Smooth muscle cell (in vitro differentiated cells): ENCODE results near the gene PHACTR1. TPM values are rescaled to one million over a fixed set of nuclear protein-coding genes. Genes with fewer than 3 reads are reported as not detected.

Experiments
- DNase-seq: peaks from one replicate; lab custom pipeline; 2025; ENCODE audit not compliant: unreplicated experiment; lab: John Stamatoyannopoulos, UW
- H2AFZ ChIP-seq: fragments of 200-600 bp; sonication (generic); 2 replicates; pipeline ENCODE4 v1.6.0; 2016; ENCODE audit warnings: antibody characterized with exemption, low read depth, mild to moderate bottlenecking
- H3F3A ChIP-seq: fragments of 200-600 bp; sonication (generic); 2 replicates; pipeline ENCODE4 v1.6.0; 2017; ENCODE audit warnings: antibody characterized with exemption, low read depth
- H3K27ac ChIP-seq: fragments of 200-600 bp; sonication (generic); 2 replicates; pipeline ENCODE4 v1.5.1; 2016; ENCODE audit warnings: low read depth, mild to moderate bottlenecking
- H3K27me3 ChIP-seq: fragments of 200-600 bp; sonication (generic); 2 replicates; pipeline ENCODE4 v1.6.1; 2016; ENCODE audit warnings: low read depth, mild to moderate bottlenecking
- H3K36me3 ChIP-seq: fragments of 200-600 bp; sonication (generic); 2 replicates; pipeline ENCODE4 v1.5.1; 2016; ENCODE audit warnings: low read depth
- H3K4me1 ChIP-seq: fragments of 200-600 bp; sonication (generic); 2 replicates; pipeline ENCODE4 v1.5.1; 2016; ENCODE audit warnings: low read depth
- H3K4me2 ChIP-seq: fragments of 200-600 bp; sonication (generic); 2 replicates; pipeline ENCODE4 v1.6.0; 2016; ENCODE audit warnings: mild to moderate bottlenecking
- H3K4me3 ChIP-seq: fragments of 200-600 bp; sonication (generic); 2 replicates; pipeline ENCODE4 v1.5.1; 2016; ENCODE audit warnings: mild to moderate bottlenecking
- H3K79me2 ChIP-seq: fragments of 200-600 bp; sonication (generic); 2 replicates; pipeline ENCODE4 v1.6.0; 2016; ENCODE audit warnings: low read depth, mild to moderate bottlenecking
- H3K9ac ChIP-seq: fragments of 200-600 bp; sonication (generic); 2 replicates; pipeline ENCODE4 v1.6.0; 2016; ENCODE audit warnings: low read depth
- H3K9me3 ChIP-seq: fragments of 200-600 bp; sonication (generic); replicated peaks from 2 replicates; pipeline ENCODE4 v1.5.1; 2016; ENCODE audit warnings: low read depth
- H4K20me1 ChIP-seq: fragments of 200-600 bp; sonication (generic); 2 replicates; pipeline ENCODE4 v1.6.0; 2016; ENCODE audit warnings: low read depth
- WGBS: methylation state at CpG from one replicate; pipeline ENCODE4 v1.1.7; 2016; ENCODE audit warnings: low lambda C conversion rate; 5-methylcytosine and 5-hydroxymethylcytosine counted together
- polyA plus RNA-seq: library from polyadenylated mRNA; unstranded; fragments of >200 nt; fragmentation: Nextera tagmentation; extraction: Ambion mirVana; gene quantifications from 2 replicates; pipeline ENCODE4 v1.2.1, GENCODE V29; 2016
- total RNA-seq: library from RNA; depleted of rRNA; stranded (reverse); fragments of >200 nt; gene quantifications from 2 replicates; pipeline ENCODE4 v1.2.3, GENCODE V29; 2014
- TF ChIP-seq, protein P1 (sequence below): fragments of 200-600 bp; sonication (generic); IDR thresholded peaks from 2 replicates; pipeline ENCODE4 v1.5.1; 2017; ENCODE audit warnings: borderline replicate concordance, mild to moderate bottlenecking, antibody characterized with exemption; ENCODE audit not compliant: insufficient read depth, poor library complexity, severe bottlenecking

PHACTR1 gene
- total and polyA plus RNA-seq, 2 experiments from 2014 or later = 0.09 to 0.67 TPM

GRCh38 chr6:13139119-13139518 lies 422.6 kb downstream of the PHACTR1 start:
- Histone ChIP-seq H3K4me3 (no peak overlapping the region), H4K20me1 (no peaks in the 10 kb centered on the region), H3K9me3 (no peaks in the 10 kb centered on the region), H3K36me3 (no peaks in the 10 kb centered on the region), H2AFZ (no peak overlapping the region), H3K9ac (no peak overlapping the region), H3K79me2 (no peaks in the 10 kb centered on the region), H3K4me1 (no peaks in the 10 kb centered on the region), H3K4me2 (no peak overlapping the region), H3K27ac (no peak overlapping the region), H3F3A (no peaks in the 10 kb centered on the region), H3K27me3 (no peaks in the 10 kb centered on the region)
- WGBS = 98% methylated on average over 2 of the region's 2 CpGs
- DNase-seq = no peak
- TF ChIP-seq, protein P1, sequence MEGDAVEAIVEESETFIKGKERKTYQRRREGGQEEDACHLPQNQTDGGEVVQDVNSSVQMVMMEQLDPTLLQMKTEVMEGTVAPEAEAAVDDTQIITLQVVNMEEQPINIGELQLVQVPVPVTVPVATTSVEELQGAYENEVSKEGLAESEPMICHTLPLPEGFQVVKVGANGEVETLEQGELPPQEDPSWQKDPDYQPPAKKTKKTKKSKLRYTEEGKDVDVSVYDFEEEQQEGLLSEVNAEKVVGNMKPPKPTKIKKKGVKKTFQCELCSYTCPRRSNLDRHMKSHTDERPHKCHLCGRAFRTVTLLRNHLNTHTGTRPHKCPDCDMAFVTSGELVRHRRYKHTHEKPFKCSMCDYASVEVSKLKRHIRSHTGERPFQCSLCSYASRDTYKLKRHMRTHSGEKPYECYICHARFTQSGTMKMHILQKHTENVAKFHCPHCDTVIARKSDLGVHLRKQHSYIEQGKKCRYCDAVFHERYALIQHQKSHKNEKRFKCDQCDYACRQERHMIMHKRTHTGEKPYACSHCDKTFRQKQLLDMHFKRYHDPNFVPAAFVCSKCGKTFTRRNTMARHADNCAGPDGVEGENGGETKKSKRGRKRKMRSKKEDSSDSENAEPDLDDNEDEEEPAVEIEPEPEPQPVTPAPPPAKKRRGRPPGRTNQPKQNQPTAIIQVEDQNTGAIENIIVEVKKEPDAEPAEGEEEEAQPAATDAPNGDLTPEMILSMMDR = no peak

- Histone ChIP-seq H3K27ac (no peak overlapping the region), H3K4me2 (no peak overlapping the region), H3K4me1 (no peaks in the 10 kb centered on the region), H3K79me2 (no peaks in the 10 kb centered on the region), H3K4me3 (no peak overlapping the region), H3K9ac (no peak overlapping the region), H3K27me3 (no peaks in the 10 kb centered on the region), H2AFZ (no peak overlapping the region), H3K9me3 (no peaks in the 10 kb centered on the region), H4K20me1 (no peaks in the 10 kb centered on the region), H3F3A (no peaks in the 10 kb centered on the region), H3K36me3 (no peaks in the 10 kb centered on the region)
- TF ChIP-seq, protein P1 = no peak
- no peak for DNase-seq
- WGBS = 100% methylated on average over 1 of the region's 1 CpG
Measured at GRCh38 chr6:13140980-13141379, 424.4 kb downstream of the PHACTR1 start.

DNA sequence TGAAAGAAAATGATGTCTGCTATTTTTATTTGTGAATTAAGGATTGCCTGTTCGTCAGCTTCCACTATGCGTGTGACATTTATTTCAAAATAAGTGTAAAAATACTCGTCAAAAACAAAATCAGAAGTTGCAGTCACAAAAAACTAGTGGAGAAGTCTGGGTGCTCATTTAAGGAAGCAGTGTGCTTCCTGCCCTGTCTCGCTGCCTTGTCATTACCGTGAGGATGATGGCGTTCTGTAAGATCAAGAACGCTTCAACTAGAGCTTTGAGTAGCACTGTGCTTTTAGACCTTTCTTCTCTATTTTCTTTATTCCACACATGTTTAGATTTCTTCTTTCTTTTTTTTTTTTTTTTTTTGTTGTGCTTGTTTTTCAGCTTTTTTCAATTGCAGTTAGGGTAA lies 424.8 kb downstream of the PHACTR1 start:
- Histone ChIP-seq H3K4me1 (no peaks in the 10 kb centered on the region), H3K79me2 (no peaks in the 10 kb centered on the region), H3K36me3 (no peaks in the 10 kb centered on the region), H3K27ac (no peak overlapping the region), H3F3A (no peaks in the 10 kb centered on the region), H3K27me3 (no peaks in the 10 kb centered on the region), H3K4me3 (no peak overlapping the region), H3K9me3 (no peaks in the 10 kb centered on the region), H3K9ac (no peak overlapping the region), H3K4me2 (no peak overlapping the region), H4K20me1 (no peaks in the 10 kb centered on the region), H2AFZ (no peak overlapping the region)
- no peak for DNase-seq
- TF ChIP-seq, protein P1 = no peak
- 95% methylated on average over 7 of the region's 7 CpGs for WGBS

- Histone ChIP-seq H3K9ac (no peak overlapping the region), H3K79me2 (no peaks in the 10 kb centered on the region), H3K4me2 (no peak overlapping the region), H3K9me3 (no peaks in the 10 kb centered on the region), H4K20me1 (no peaks in the 10 kb centered on the region), H2AFZ (no peak overlapping the region), H3K4me1 (no peaks in the 10 kb centered on the region), H3F3A (no peaks in the 10 kb centered on the region), H3K27me3 (peaks cover 4% of the 10 kb centered on the region), H3K27ac (no peak overlapping the region), H3K36me3 (no peaks in the 10 kb centered on the region), H3K4me3 (no peak overlapping the region)
- TF ChIP-seq, protein P1 = no peak
- WGBS = 93% methylated on average over 3 of the region's 3 CpGs
- no peak for DNase-seq
Measured at GRCh38 chr6:13142611-13143010, 426.0 kb downstream of the PHACTR1 start.
